Mesodermal cell (in vitro differentiated cells): ENCODE results near the gene ASB7.

ENCODE experiments used
- H3K27ac ChIP-seq: 2 replicates; pipeline ENCODE4 v1.7.0; 2013; ENCODE audit warnings: mild to moderate bottlenecking, low read depth, low read length, moderate library complexity; ENCODE audit not compliant: severe bottlenecking
- H3K36me3 ChIP-seq: 2 replicates; pipeline ENCODE4 v1.7.1; 2013; ENCODE audit warnings: mild to moderate bottlenecking, low read length, moderate library complexity; ENCODE audit not compliant: control insufficient read depth, insufficient read depth
- H3K4me1 ChIP-seq: one replicate; pipeline ENCODE4 v1.7.1; 2013; ENCODE audit warnings: mild to moderate bottlenecking, low read length; ENCODE audit not compliant: insufficient read depth, control insufficient read depth, poor library complexity, severe bottlenecking
- H3K4me3 ChIP-seq: 2 replicates; pipeline ENCODE4 v1.7.0; 2013; ENCODE audit warnings: low read length, control low read depth, mild to moderate bottlenecking; ENCODE audit not compliant: insufficient read depth, poor library complexity, severe bottlenecking; ENCODE audit errors: extremely low read depth
- H3K9me3 ChIP-seq: 2 replicates; pipeline ENCODE4 v1.7.1; 2013; ENCODE audit warnings: mild to moderate bottlenecking, low read length, moderate library complexity; ENCODE audit not compliant: control insufficient read depth
- WGBS, 2 experiments: methylation state at CpG; one replicate each; pipeline ENCODE4 v1.1.5; 2013; ENCODE audit warnings: missing lambda C conversion rate in 2 of 2; ENCODE audit not compliant: insufficient coverage in 2 of 2; 5-methylcytosine and 5-hydroxymethylcytosine counted together

The ASB7 gene

GRCh38 chr15:100684591-100684990, 82.2 kb downstream of the ASB7 start:
- no peaks in the 10 kb centered on the region for H3K9me3 ChIP-seq
- H3K4me3 ChIP-seq, result no peak overlapping the region
- H3K36me3 ChIP-seq, result no peaks in the 10 kb centered on the region
- WGBS, 2 experiments, result 94 to 95% methylated on average over 4 of the region's 6 CpGs
- peaks cover 6% of the 10 kb centered on the region for H3K4me1 ChIP-seq
- no peak overlapping the region for H3K27ac ChIP-seq

GRCh38 chr15:100686021-100686724, 83.8 kb downstream of the ASB7 start:
- no peaks in the 10 kb centered on the region for H3K9me3 ChIP-seq
- H3K36me3 ChIP-seq, result no peaks in the 10 kb centered on the region
- H3K27ac ChIP-seq, result no peak overlapping the region
- H3K4me3 ChIP-seq, result no peak overlapping the region
- peaks cover 6% of the 10 kb centered on the region for H3K4me1 ChIP-seq
- WGBS, 2 experiments, result 91 to 96% methylated on average over 21 to 23 of the region's 23 CpGs

- WGBS, 2 experiments, result 92 to 100% methylated on average over 6 to 13 of the region's 15 CpGs
- peaks cover 6% of the 10 kb centered on the region for H3K4me1 ChIP-seq
These were observed 84.5 kb downstream of the ASB7 start for GRCh38 chr15:100686725-100687473.

GRCh38 chr15:100687582-100688141, 85.3 kb downstream of the ASB7 start:
- no peak overlapping the region for H3K27ac ChIP-seq
- H3K4me1 ChIP-seq, result peaks cover 9% of the 10 kb centered on the region
- no peak overlapping the region for H3K4me3 ChIP-seq
- H3K9me3 ChIP-seq, result no peaks in the 10 kb centered on the region
- no peaks in the 10 kb centered on the region for H3K36me3 ChIP-seq
- 65 to 77% methylated on average over 8 to 11 of the region's 11 CpGs for WGBS, 2 experiments

More at GRCh38 chr15:100686725-100687473, 84.5 kb downstream of the ASB7 start:
- H3K4me3 ChIP-seq, result no peak overlapping the region
- no peaks in the 10 kb centered on the region for H3K9me3 ChIP-seq
- H3K36me3 ChIP-seq, result no peaks in the 10 kb centered on the region
- H3K27ac ChIP-seq, result no peak overlapping the region

GRCh38 chr15:100688549-100689120, 86.2 kb downstream of the ASB7 start:
- Histone ChIP-seq H3K36me3 (no peaks in the 10 kb centered on the region), H3K4me3 (no peak overlapping the region)
- 73 to 78% methylated on average over 9 to 10 of the region's 13 CpGs for WGBS, 2 experiments

GRCh38 chr15:100689131-100689899, 86.9 kb downstream of the ASB7 start:
- 94 to 98% methylated on average over 8 to 10 of the region's 11 CpGs for WGBS, 2 experiments
- Histone ChIP-seq H3K4me3 (no peak overlapping the region), H3K9me3 (no peaks in the 10 kb centered on the region), H3K36me3 (no peaks in the 10 kb centered on the region), H3K4me1 (peaks cover 9% of the 10 kb centered on the region), H3K27ac (no peak overlapping the region)

More at GRCh38 chr15:100688549-100689120, 86.2 kb downstream of the ASB7 start:
- Histone ChIP-seq H3K9me3 (no peaks in the 10 kb centered on the region), H3K27ac (no peak overlapping the region), H3K4me1 (peaks cover 9% of the 10 kb centered on the region)

- peaks cover 9% of the 10 kb centered on the region for H3K4me1 ChIP-seq
- no peak overlapping the region for H3K4me3 ChIP-seq
- WGBS, 2 experiments, result 95 to 98% methylated on average over 13 to 17 of the region's 18 CpGs
- no peaks in the 10 kb centered on the region for H3K36me3 ChIP-seq
- no peaks in the 10 kb centered on the region for H3K9me3 ChIP-seq
- H3K27ac ChIP-seq, result no peak overlapping the region
These were observed 87.8 kb downstream of the ASB7 start for GRCh38 chr15:100690032-100690794.

GRCh38 chr15:100690795-100691158, 88.4 kb downstream of the ASB7 start:
- Histone ChIP-seq H3K4me1 (peaks cover 9% of the 10 kb centered on the region), H3K9me3 (no peaks in the 10 kb centered on the region), H3K4me3 (no peak overlapping the region), H3K27ac (no peak overlapping the region), H3K36me3 (no peaks in the 10 kb centered on the region)

- Histone ChIP-seq H3K4me1 (peaks cover 9% of the 10 kb centered on the region), H3K4me3 (no peak overlapping the region), H3K36me3 (no peaks in the 10 kb centered on the region), H3K9me3 (no peaks in the 10 kb centered on the region), H3K27ac (no peak overlapping the region)
- 85 to 98% methylated on average over 3 to 4 of the region's 4 CpGs for WGBS, 2 experiments
These were observed 88.9 kb downstream of the ASB7 start for GRCh38 chr15:100691321-100691720.

- peaks cover 8% of the 10 kb centered on the region for H3K4me1 ChIP-seq
These were observed 89.9 kb downstream of the ASB7 start for GRCh38 chr15:100692246-100692645.

More at GRCh38 chr15:100692246-100692645, 89.9 kb downstream of the ASB7 start:
- no peak overlapping the region for H3K27ac ChIP-seq
- H3K9me3 ChIP-seq, result no peaks in the 10 kb centered on the region
- 75 to 86% methylated on average over 2 of the region's 3 CpGs for WGBS, 2 experiments
- no peak overlapping the region for H3K4me3 ChIP-seq
- no peaks in the 10 kb centered on the region for H3K36me3 ChIP-seq
